Tibial nerve (tissue), 4 donors: ENCODE measurements around the gene LOX. TPM values are rescaled to one million over a fixed set of nuclear protein-coding genes. Genes with fewer than 3 reads are reported as not detected.

Source experiments
- DNase-seq, 2 donors: peaks; one replicate each; pipeline ENCODE4 v3.0.0-alpha.2; 2019; ENCODE audit warnings: low spot score in 2 of 2
- H3K27ac ChIP-seq, 4 donors: fragments of 200-600 bp; sonication (generic) in 3 of 4; one replicate each; pipeline ENCODE4 v1.5.1; 2017 to 2019; ENCODE audit warnings: mild to moderate bottlenecking in 1 of 4
- H3K27me3 ChIP-seq, 2 donors: fragments of 200-600 bp; sonication (generic) in 1 of 2; one replicate each; pipeline versions ENCODE4 v1.5.1 to v1.6.0; 2017 to 2019
- H3K36me3 ChIP-seq, 3 donors: fragments of 200-600 bp; sonication (generic); one replicate each; pipeline ENCODE4 v1.5.1; 2018 to 2019
- H3K4me1 ChIP-seq, 4 donors: fragments of 200-600 bp; sonication (generic) in 3 of 4; one replicate each; pipeline ENCODE4 v1.5.1; 2017 to 2019
- H3K4me3 ChIP-seq, 4 donors: fragments of 200-600 bp; sonication (generic) in 3 of 4; one replicate each; pipeline ENCODE4 v1.5.1; 2017 to 2019; ENCODE audit warnings: mild to moderate bottlenecking in 1 of 4, moderate library complexity in 1 of 4
- H3K9me3 ChIP-seq, 4 donors: fragments of 200-600 bp; sonication (generic) in 3 of 4; one replicate each; pipeline ENCODE4 v1.5.1; 2017 to 2019
- CTCF ChIP-seq, 5 experiments: fragments of 200-600 bp in 3 of 5; fragments of 450-650 bp in 2 of 5; sonication (generic) in 3 of 5; IDR thresholded peaks; one replicate each; pipeline ENCODE4 v1.5.1; 2016 to 2019; ENCODE audit warnings: antibody characterized with exemption in 5 of 5, mild to moderate bottlenecking in 3 of 5, moderate library complexity in 2 of 5
- EP300 ChIP-seq, 2 donors: sonication (generic); formaldehyde crosslinking; IDR thresholded peaks; one replicate each; pipeline ENCODE4 v1.6.1; 2017; ENCODE audit warnings: antibody characterized with exemption in 2 of 2, mild to moderate bottlenecking in 1 of 2
- POLR2A ChIP-seq, 2 donors: fragments of 450-650 bp; IDR thresholded peaks; one replicate each; pipeline ENCODE4 v1.6.1; 2017; ENCODE audit warnings: antibody characterized with exemption in 2 of 2, mild to moderate bottlenecking in 2 of 2, moderate library complexity in 2 of 2
- WGBS, 2 donors: methylation state at CpG; one replicate each; pipeline ENCODE4 v1.1.5; 2018; 5-methylcytosine and 5-hydroxymethylcytosine counted together
- total RNA-seq, 4 donors: library from RNA; depleted of rRNA; stranded (reverse); fragments of >200 nt; gene quantifications; one replicate each; pipeline ENCODE4 v1.1.0, GENCODE V29; 2016

Gene LOX
- total RNA-seq, 4 donors from 2014 or later, result 7.1 to 44.3 (median 19.3) TPM

- no peaks in the 10 kb centered on the region for H3K27me3 ChIP-seq
- 82 to 90% methylated on average over 2 of the region's 2 CpGs for WGBS, 2 donors
- no peaks in the 10 kb centered on the region for H3K9me3 ChIP-seq
- H3K27ac ChIP-seq, result no peak overlapping the region
- H3K36me3 ChIP-seq, result peaks cover 0 to 34% (median 0%) of the 10 kb centered on the region in 3 donors
- DNase-seq, result no peak
- TF ChIP-seq POLR2A (IDR thresholded peaks at IDR 0.05) (no peak), EP300 (IDR thresholded peaks at IDR 0.05) (no peak), CTCF (IDR thresholded peaks at IDR 0.05) (no peak)
- no peaks in the 10 kb centered on the region for H3K4me1 ChIP-seq
- no peak overlapping the region for H3K4me3 ChIP-seq
Measured at GRCh38 chr5:122031836-122032235, 46.2 kb downstream of the LOX start.

GRCh38 chr5:122030251-122030650 lies 47.8 kb downstream of the LOX start:
- H3K4me3 ChIP-seq, result no peak overlapping the region
- no peaks in the 10 kb centered on the region for H3K27me3 ChIP-seq
- peaks cover 0 to 32% (median 0%) of the 10 kb centered on the region in 3 donors for H3K36me3 ChIP-seq
- H3K4me1 ChIP-seq, result no peaks in the 10 kb centered on the region
- TF ChIP-seq POLR2A (IDR thresholded peaks at IDR 0.05) (no peak), CTCF (IDR thresholded peaks at IDR 0.05) (no peak), EP300 (IDR thresholded peaks at IDR 0.05) (no peak)
- H3K27ac ChIP-seq, result no peak overlapping the region
- DNase-seq, result no peak
- H3K9me3 ChIP-seq, result no peaks in the 10 kb centered on the region

- Histone ChIP-seq H3K36me3 (peaks cover 0 to 32% (median 0%) of the 10 kb centered on the region in 3 donors), H3K27ac (no peak overlapping the region), H3K4me3 (no peak overlapping the region), H3K9me3 (no peaks in the 10 kb centered on the region), H3K27me3 (no peaks in the 10 kb centered on the region), H3K4me1 (no peaks in the 10 kb centered on the region)
- WGBS, 2 donors, result 90 to 96% methylated on average over 1 of the region's 1 CpG
- TF ChIP-seq CTCF (IDR thresholded peaks at IDR 0.05), result no peak
- TF ChIP-seq EP300 (IDR thresholded peaks at IDR 0.05), result no peak
- no peak for TF ChIP-seq POLR2A (IDR thresholded peaks at IDR 0.05)
- no peak for DNase-seq
Measured at GRCh38 chr5:122029818-122030217, 48.2 kb downstream of the LOX start.

- H3K4me3 ChIP-seq, result no peak overlapping the region
- H3K4me1 ChIP-seq, result no peaks in the 10 kb centered on the region
- WGBS, 2 donors, result 88 to 91% methylated on average over 2 of the region's 2 CpGs
- TF ChIP-seq POLR2A (IDR thresholded peaks at IDR 0.05), result no peak
- H3K9me3 ChIP-seq, result no peaks in the 10 kb centered on the region
- no peak overlapping the region for H3K27ac ChIP-seq
- H3K27me3 ChIP-seq, result no peaks in the 10 kb centered on the region
- DNase-seq, result no peak
- peaks cover 0 to 59% (median 4%) of the 10 kb centered on the region in 3 donors for H3K36me3 ChIP-seq
Measured at GRCh38 chr5:122022966-122023365, 55.1 kb downstream of the LOX start.

GRCh38 chr5:122019919-122020590 lies 58.0 kb downstream of the LOX start:
- Histone ChIP-seq H3K4me3 (no peak overlapping the region), H3K27me3 (no peaks in the 10 kb centered on the region), H3K9me3 (no peaks in the 10 kb centered on the region), H3K36me3 (peaks cover 0 to 45% (median 4%) of the 10 kb centered on the region in 3 donors), H3K4me1 (peaks cover 0 to 6% (median 0%) of the 10 kb centered on the region in 4 donors), H3K27ac (no peak overlapping the region)
- 81 to 88% methylated on average over 7 of the region's 7 CpGs for WGBS, 2 donors
- TF ChIP-seq CTCF (IDR thresholded peaks at IDR 0.05) (no peak), EP300 (IDR thresholded peaks at IDR 0.05) (no peak), POLR2A (IDR thresholded peaks at IDR 0.05) (no peak)
- DNase-seq, result no peak
